Right lobe of liver (tissue), 6 donors: ENCODE results near the gene RAB12. TPM values are rescaled to one million over a fixed set of nuclear protein-coding genes. Genes with fewer than 3 reads are reported as not detected.

Experiments used
- ATAC-seq, 4 donors: fragments of 200-7000 bp; cut with Tn5 transposase; one replicate each; pipeline ENCODE4 v1.9.1; 2020; ENCODE audit warnings: mild to moderate bottlenecking in 4 of 4, moderate library complexity in 4 of 4
- DNase-seq, 3 donors: peaks; one replicate each; pipeline ENCODE4 v3.0.0-alpha.2; 2020
- H3K27ac ChIP-seq, 3 donors: fragments of 200-600 bp; one replicate each; pipeline ENCODE4 v1.8.0; 2022
- H3K27me3 ChIP-seq, 2 donors: fragments of 200-600 bp; one replicate each; pipeline ENCODE4 v1.8.0; 2022
- H3K36me3 ChIP-seq, 4 donors: fragments of 200-600 bp; sonication (generic) in 1 of 4; one replicate each; pipeline versions ENCODE4 v1.5.1 to v1.8.0; 2017 to 2022; ENCODE audit warnings: control low read depth in 1 of 4
- H3K4me1 ChIP-seq, 4 donors: fragments of 200-600 bp; sonication (generic) in 1 of 4; one replicate each; pipeline versions ENCODE4 v1.5.1 to v1.8.0; 2017 to 2022; ENCODE audit warnings: control low read depth in 1 of 4
- H3K4me3 ChIP-seq, 3 donors: fragments of 200-600 bp; one replicate each; pipeline ENCODE4 v1.8.0; 2022
- H3K9me3 ChIP-seq, 4 donors: fragments of 200-600 bp; sonication (generic) in 1 of 4; one replicate each; pipeline versions ENCODE4 v1.5.1 to v1.8.0; 2017 to 2022; ENCODE audit warnings: control low read depth in 1 of 4
- CTCF ChIP-seq, 4 donors: fragments of 200-600 bp in 3 of 4; fragments of 450-650 bp in 1 of 4; IDR thresholded peaks; one replicate each; pipeline versions ENCODE4 v1.5.1 to v1.8.0; 2016 to 2022; ENCODE audit warnings: antibody characterized with exemption in 4 of 4, mild to moderate bottlenecking in 2 of 4
- POLR2A ChIP-seq: fragments of 450-650 bp; IDR thresholded peaks from one replicate; pipeline ENCODE4 v1.6.1; 2017; ENCODE audit warnings: antibody characterized with exemption, mild to moderate bottlenecking
- WGBS: methylation state at CpG from one replicate; pipeline ENCODE4 v1.1.6; 2018; ENCODE audit warnings: low coverage, low lambda C conversion rate; ENCODE audit not compliant: insufficient coverage; ENCODE audit errors: missing lambda C conversion rate; 5-methylcytosine and 5-hydroxymethylcytosine counted together
- intact Hi-C, 2 donors: fragments of 100-400 bp; cut with DNase I; formaldehyde crosslinking; loops; one replicate each; pipeline versions ENCODE4 v1.11.2 to v1.14.1; 2022
- total RNA-seq, 6 experiments: library from RNA; depleted of rRNA in 2 of 6; stranded (reverse); fragments of >200 nt in 2 of 6; fragmentation: NEBNext Ultra II Directional in 3 of 6; extraction: Animal tissue kit (Norgen Biotek cat#: 25700) in 3 of 6; gene quantifications; one replicate each; pipeline versions ENCODE4 v1.1.0 to v1.2.4, GENCODE V29; 2016 to 2023
- donor health status: DM: no; HTN: yes; CAD: no.
- donor health status: DM: no; HTN: no; CAD: no.
- donor health status: DM: no; HTN: no; CAD: no.
- donor health status: DM: no; HTN: yes; CAD: no.
- donor health status: DM: no; HTN: yes; CAD: no.

The RAB12 gene
- total RNA-seq, 6 experiments from 2014 or later = 16.5 to 26.5 (median 22.6) TPM

GRCh38 chr18:8688216-8688800 is 79.1 kb downstream of the RAB12 start:
- peak; percentile 22 to 55 (median 40) for ATAC-seq
- H3K4me3 ChIP-seq = no peak overlapping the region
- 55% methylated on average over 8 of the region's 8 CpGs for WGBS

GRCh38 chr18:8688816-8689215 is 79.6 kb downstream of the RAB12 start:
- TF ChIP-seq CTCF (IDR thresholded peaks at IDR 0.05) (no peak), POLR2A (no peak)
- ATAC-seq = no peak
- Histone ChIP-seq H3K27ac (no peak overlapping the region), H3K4me3 (no peak overlapping the region), H3K27me3 (no peaks in the 10 kb centered on the region), H3K36me3 (no peaks in the 10 kb centered on the region), H3K9me3 (no peaks in the 10 kb centered on the region), H3K4me1 (peaks cover 0 to 7% (median 0%) of the 10 kb centered on the region in 4 donors)
- DNase-seq = no peak
- whole genome bisulfite sequencing = 96% methylated on average over 7 of the region's 8 CpGs
- intact Hi-C loops = no loop called here

More at GRCh38 chr18:8688216-8688800, 79.1 kb downstream of the RAB12 start:
- intact Hi-C loops = no loop called here
- Histone ChIP-seq H3K4me1 (peaks cover 0 to 7% (median 0%) of the 10 kb centered on the region in 4 donors), H3K27ac (peak overlapping the region in 1 of 3 donors; percentile 18), H3K27me3 (no peaks in the 10 kb centered on the region), H3K9me3 (no peaks in the 10 kb centered on the region), H3K36me3 (no peaks in the 10 kb centered on the region)
- DNase-seq = no peak
- TF ChIP-seq POLR2A = no peak
- TF ChIP-seq CTCF (IDR thresholded peaks at IDR 0.05) = no peak

Other genes starting within 250 kb of the RAB12 start
- 1 to 10 TPM; 1.4 to 7.4 (median 3.6) TPM for gene MTCL1, start 96.1 kb downstream of the RAB12 start, total RNA-seq